ENCODE results near the gene ASB9. TPM values are rescaled to one million over a fixed set of nuclear protein-coding genes. Genes with fewer than 3 reads are reported as not detected.
"Not testable (repeated sequence)": the region's sequence is repeated elsewhere in the genome, so short reads cannot be mapped to it uniquely, and the experiment has no call there.

The ASB9 gene
- polyA plus RNA-seq (2013, experiment 1 of 2) = 0.85 TPM
- polyA plus RNA-seq (2013, experiment 2 of 2) = 0.76 TPM

- H3K4me1 ChIP-seq (ENCODE audit: insufficient read depth, low read length) = peaks cover 8% of the 10 kb centered on the region
- no peaks in the 10 kb centered on the region for H3K9me3 ChIP-seq (ENCODE audit: insufficient read depth, low read depth, low read length)
- no peaks in the 10 kb centered on the region for H3K36me3 ChIP-seq (ENCODE audit: insufficient read depth, low read length)
- H3K9ac ChIP-seq (ENCODE audit: low read depth, low read length) = peak within 1 kb of the TSS; percentile 26; the same call in 1 of the 2 replicates
- H3K27ac ChIP-seq (ENCODE audit: low read depth, low read length) = no peak within 1 kb of the TSS
- H3K4me3 ChIP-seq (ENCODE audit: low read length) = no peak within 1 kb of the TSS
- H3K27me3 ChIP-seq (ENCODE audit: insufficient read depth, low read length) = no peaks in the 10 kb centered on the region
- WGBS = 57% methylated on average over 15 of the region's 15 CpGs
Measured at GRCh38 chrX:15269618-15270521, at the start of gene ASB9. TSS of gene ASB9 (minus strand) at chrX:15270083. CDS start at chrX:15269874, 209 bp downstream.

DNA sequence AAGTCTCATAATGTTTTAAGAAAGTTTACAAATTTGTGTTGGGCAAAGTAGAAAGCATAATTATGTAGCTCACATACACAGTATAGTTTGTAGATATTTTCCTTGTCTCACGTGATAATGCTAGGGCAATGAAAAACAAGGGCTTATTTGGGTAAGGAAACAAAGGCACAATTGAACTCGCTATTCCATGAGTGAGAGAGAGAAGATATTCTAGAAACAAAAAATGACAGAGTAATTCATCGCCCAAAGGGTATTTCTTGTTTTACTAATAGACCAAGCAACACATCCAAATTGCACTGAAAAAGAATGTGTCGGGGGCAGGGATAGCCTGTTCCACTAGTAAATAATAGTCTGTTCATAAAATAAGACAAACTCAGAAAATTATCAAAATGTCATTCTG is 49.2 kb upstream of the ASB9 start:
- H3K4me3 ChIP-seq (ENCODE audit: low read length) = no peak overlapping the region

GRCh38 chrX:15315509-15315908 is 45.6 kb upstream of the ASB9 start, which contains the start of gene ASB11:
TSS of gene ASB11 (minus strand) at chrX:15315640. CDS start at chrX:15315605, 35 bp downstream.
- H3K27me3 ChIP-seq (ENCODE audit: insufficient read depth, low read length) = no peaks in the 10 kb centered on the region
- no peaks in the 10 kb centered on the region for H3K4me1 ChIP-seq (ENCODE audit: insufficient read depth, low read length)
- H3K9ac ChIP-seq (ENCODE audit: low read depth, low read length) = no peak within 1 kb of the TSS
- no peak within 1 kb of the TSS for H3K27ac ChIP-seq (ENCODE audit: low read depth, low read length)
- H3K4me3 ChIP-seq (ENCODE audit: low read length) = no peak within 1 kb of the TSS
- WGBS = 96% methylated on average over 2 of the region's 3 CpGs
- H3K9me3 ChIP-seq (ENCODE audit: insufficient read depth, low read depth, low read length) = no peaks in the 10 kb centered on the region
- peaks cover 8% of the 10 kb centered on the region for H3K36me3 ChIP-seq (ENCODE audit: insufficient read depth, low read length)

More for the DNA sequence above, 49.2 kb upstream of the ASB9 start:
- H3K27ac ChIP-seq (ENCODE audit: low read depth, low read length) = no peak overlapping the region
- 93% methylated on average over 2 of the region's 4 CpGs for WGBS
- no peaks in the 10 kb centered on the region for H3K27me3 ChIP-seq (ENCODE audit: insufficient read depth, low read length)
- no peak overlapping the region for H3K9ac ChIP-seq (ENCODE audit: low read depth, low read length)
- peaks cover 43% of the 10 kb centered on the region for H3K36me3 ChIP-seq (ENCODE audit: insufficient read depth, low read length)
- no peaks in the 10 kb centered on the region for H3K4me1 ChIP-seq (ENCODE audit: insufficient read depth, low read length)
- no peaks in the 10 kb centered on the region for H3K9me3 ChIP-seq (ENCODE audit: insufficient read depth, low read depth, low read length)

DNA sequence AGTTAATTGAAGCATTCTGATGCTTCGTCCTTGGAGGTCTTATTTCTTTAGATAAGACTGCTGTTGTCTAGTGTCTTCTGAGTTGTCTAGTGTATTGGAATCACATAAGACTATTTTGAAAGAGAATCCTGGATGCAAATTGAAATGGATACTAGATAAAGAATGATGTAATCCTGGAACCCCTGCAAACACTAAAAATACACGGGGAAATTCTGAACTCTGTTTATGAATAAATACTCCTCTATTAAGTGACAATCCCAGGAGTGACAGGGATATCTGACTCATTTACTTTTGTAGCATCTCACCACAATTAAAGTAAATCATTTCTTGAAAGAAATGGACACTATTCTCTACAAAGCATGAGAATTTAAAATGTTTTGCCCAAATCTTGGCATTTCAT is 44.6 kb upstream of the ASB9 start:
- Histone ChIP-seq H3K27ac (ENCODE audit: low read depth, low read length) (no peak overlapping the region), H3K9me3 (ENCODE audit: insufficient read depth, low read depth, low read length) (no peaks in the 10 kb centered on the region), H3K27me3 (ENCODE audit: insufficient read depth, low read length) (no peaks in the 10 kb centered on the region), H3K4me3 (ENCODE audit: low read length) (no peak overlapping the region), H3K4me1 (ENCODE audit: insufficient read depth, low read length) (no peaks in the 10 kb centered on the region), H3K36me3 (ENCODE audit: insufficient read depth, low read length) (peaks cover 3% of the 10 kb centered on the region; the same call in 1 of the 2 replicates), H3K9ac (ENCODE audit: low read depth, low read length) (no peak overlapping the region)
- 83% methylated on average over 2 of the region's 2 CpGs for WGBS

GRCh38 chrX:15311119-15311518 is 41.2 kb upstream of the ASB9 start:
- 82% methylated on average over 3 of the region's 3 CpGs for WGBS
- no peaks in the 10 kb centered on the region for H3K4me1 ChIP-seq (ENCODE audit: insufficient read depth, low read length)
- H3K9me3 ChIP-seq (ENCODE audit: insufficient read depth, low read depth, low read length) = no peaks in the 10 kb centered on the region
- no peaks in the 10 kb centered on the region for H3K36me3 ChIP-seq (ENCODE audit: insufficient read depth, low read length)
- H3K27me3 ChIP-seq (ENCODE audit: insufficient read depth, low read length) = no peaks in the 10 kb centered on the region
- H3K4me3 ChIP-seq (ENCODE audit: low read length) = no peak overlapping the region
- H3K9ac ChIP-seq (ENCODE audit: low read depth, low read length) = no peak overlapping the region
- no peak overlapping the region for H3K27ac ChIP-seq (ENCODE audit: low read depth, low read length)

- Histone ChIP-seq H3K27ac (ENCODE audit: low read depth, low read length) (no peak overlapping the region), H3K9ac (ENCODE audit: low read depth, low read length) (no peak overlapping the region), H3K9me3 (ENCODE audit: insufficient read depth, low read depth, low read length) (no peaks in the 10 kb centered on the region), H3K27me3 (ENCODE audit: insufficient read depth, low read length) (no peaks in the 10 kb centered on the region), H3K4me1 (ENCODE audit: insufficient read depth, low read length) (no peaks in the 10 kb centered on the region), H3K36me3 (ENCODE audit: insufficient read depth, low read length) (no peaks in the 10 kb centered on the region), H3K4me3 (ENCODE audit: low read length) (no peak overlapping the region)
- no CpG with 5 or more reads among the region's 3 CpGs for WGBS
Measured at GRCh38 chrX:15310117-15310516, 40.2 kb upstream of the ASB9 start.

GRCh38 chrX:15305899-15306298 is 36.0 kb upstream of the ASB9 start:
- not testable (repeated sequence) for H3K4me1 ChIP-seq (ENCODE audit: insufficient read depth, low read length); H3K27me3 ChIP-seq (ENCODE audit: insufficient read depth, low read length); H3K4me3 ChIP-seq (ENCODE audit: low read length); H3K9me3 ChIP-seq (ENCODE audit: insufficient read depth, low read depth, low read length); H3K36me3 ChIP-seq (ENCODE audit: insufficient read depth, low read length); H3K27ac ChIP-seq (ENCODE audit: low read depth, low read length); H3K9ac ChIP-seq (ENCODE audit: low read depth, low read length)
- 86% methylated on average over 1 of the region's 3 CpGs for WGBS

GRCh38 chrX:15301924-15302323 is 32.0 kb upstream of the ASB9 start:
- H3K27me3 ChIP-seq (ENCODE audit: insufficient read depth, low read length) = no peaks in the 10 kb centered on the region
- WGBS = 85% methylated on average over 3 of the region's 4 CpGs
- H3K27ac ChIP-seq (ENCODE audit: low read depth, low read length) = no peak overlapping the region
- H3K4me3 ChIP-seq (ENCODE audit: low read length) = no peak overlapping the region
- H3K9ac ChIP-seq (ENCODE audit: low read depth, low read length) = no peak overlapping the region
- H3K4me1 ChIP-seq (ENCODE audit: insufficient read depth, low read length) = no peaks in the 10 kb centered on the region
- no peaks in the 10 kb centered on the region for H3K9me3 ChIP-seq (ENCODE audit: insufficient read depth, low read depth, low read length)
- no peaks in the 10 kb centered on the region for H3K36me3 ChIP-seq (ENCODE audit: insufficient read depth, low read length)

DNA sequence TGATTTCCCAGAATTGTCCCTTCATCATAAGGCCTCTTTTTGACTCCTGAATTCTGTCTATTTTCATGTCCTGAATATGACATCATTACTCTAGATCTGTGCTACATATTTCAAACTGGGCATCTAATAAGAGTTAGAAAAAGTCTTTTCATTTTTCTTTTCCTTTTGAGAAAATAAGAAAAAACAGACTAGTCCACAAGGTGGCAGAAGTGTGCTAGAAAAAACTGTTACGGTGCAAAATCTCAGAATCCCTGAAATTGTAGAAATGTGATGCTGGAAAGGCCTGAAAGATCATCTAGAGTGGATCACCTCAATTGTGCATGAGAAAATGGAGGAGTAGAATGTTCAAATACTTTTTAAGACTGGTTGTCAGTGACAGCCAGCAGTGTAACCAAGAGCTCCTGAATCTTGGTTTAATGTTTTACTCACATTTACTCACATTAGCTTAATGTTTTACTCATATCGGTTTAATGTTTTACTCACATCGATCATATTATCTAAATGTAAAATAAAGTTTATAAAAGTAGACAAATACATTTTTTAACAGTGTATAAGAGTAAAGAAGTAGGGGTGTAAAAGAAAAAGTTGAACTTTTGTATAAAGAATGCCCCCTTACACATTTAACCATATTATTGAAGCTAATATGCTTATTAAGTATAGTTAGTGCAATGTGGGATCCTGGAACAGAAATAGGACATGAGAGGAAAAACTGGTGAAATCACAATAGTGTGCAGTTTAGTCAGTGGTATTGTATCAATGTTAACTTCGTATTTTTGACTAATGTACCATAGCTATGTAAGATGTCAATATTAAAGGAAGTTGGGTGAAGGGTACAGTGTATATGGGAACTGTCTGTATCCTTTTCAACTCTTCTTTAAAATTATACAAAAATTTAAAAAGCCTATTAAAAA is 30.3 kb upstream of the ASB9 start:
- Histone ChIP-seq H3K9ac (ENCODE audit: low read depth, low read length) (no peak overlapping the region), H3K4me3 (ENCODE audit: low read length) (no peak overlapping the region), H3K36me3 (ENCODE audit: insufficient read depth, low read length) (no peaks in the 10 kb centered on the region), H3K27ac (ENCODE audit: low read depth, low read length) (no peak overlapping the region), H3K27me3 (ENCODE audit: insufficient read depth, low read length) (no peaks in the 10 kb centered on the region), H3K9me3 (ENCODE audit: insufficient read depth, low read depth, low read length) (no peaks in the 10 kb centered on the region), H3K4me1 (ENCODE audit: insufficient read depth, low read length) (no peaks in the 10 kb centered on the region)
- WGBS = 72% methylated on average over 2 of the region's 4 CpGs

DNA sequence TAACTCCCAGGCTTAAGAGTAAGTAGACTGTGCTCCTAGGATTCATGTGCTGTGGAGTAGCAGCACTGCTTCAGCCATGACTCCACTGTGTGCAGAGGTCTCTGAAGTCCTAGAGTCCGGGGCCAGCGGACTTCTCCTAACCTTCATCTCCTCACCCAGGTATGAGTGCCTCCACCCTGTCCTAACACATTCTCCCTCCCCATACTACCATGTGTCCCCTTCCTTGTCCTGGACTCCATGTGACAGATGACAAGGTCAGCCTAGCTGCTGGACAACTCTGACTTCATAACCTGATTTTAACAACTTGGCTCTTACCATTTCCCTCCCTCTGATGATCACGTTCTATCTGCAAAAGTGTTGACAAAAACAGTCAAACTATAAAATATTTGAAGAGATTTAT is 28.9 kb upstream of the ASB9 start:
- no peaks in the 10 kb centered on the region for H3K27me3 ChIP-seq (ENCODE audit: insufficient read depth, low read length)
- H3K4me1 ChIP-seq (ENCODE audit: insufficient read depth, low read length) = no peaks in the 10 kb centered on the region
- H3K36me3 ChIP-seq (ENCODE audit: insufficient read depth, low read length) = no peaks in the 10 kb centered on the region

DNA sequence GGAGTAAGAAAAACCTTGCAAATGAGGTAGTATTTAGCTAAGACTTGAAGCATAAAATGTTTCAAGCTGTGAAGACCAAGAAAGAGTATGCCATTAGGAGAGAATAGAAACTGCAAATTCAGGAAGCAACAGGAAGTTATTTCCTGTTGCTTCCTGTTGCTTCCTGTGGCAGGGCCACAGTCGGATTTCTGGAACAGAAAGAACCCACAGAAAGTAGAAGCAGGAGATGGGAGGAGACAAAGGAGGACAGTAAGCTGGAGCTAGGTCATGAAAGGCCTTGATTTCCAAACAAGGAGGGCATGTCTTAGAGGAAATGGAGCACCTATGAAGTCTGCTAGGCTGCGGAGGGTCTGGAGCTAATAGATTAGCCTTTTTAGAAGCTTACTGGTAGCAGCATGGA is 28.3 kb upstream of the ASB9 start:
- 87% methylated on average over 2 of the region's 2 CpGs for WGBS

More for the DNA sequence above, 28.9 kb upstream of the ASB9 start:
- H3K4me3 ChIP-seq (ENCODE audit: low read length) = no peak overlapping the region
- no peaks in the 10 kb centered on the region for H3K9me3 ChIP-seq (ENCODE audit: insufficient read depth, low read depth, low read length)
- H3K27ac ChIP-seq (ENCODE audit: low read depth, low read length) = no peak overlapping the region
- WGBS = 98% methylated on average over 2 of the region's 3 CpGs
- no peak overlapping the region for H3K9ac ChIP-seq (ENCODE audit: low read depth, low read length)

More for the DNA sequence above, 28.3 kb upstream of the ASB9 start:
- Histone ChIP-seq H3K36me3 (ENCODE audit: insufficient read depth, low read length) (no peaks in the 10 kb centered on the region), H3K4me3 (ENCODE audit: low read length) (no peak overlapping the region), H3K4me1 (ENCODE audit: insufficient read depth, low read length) (no peaks in the 10 kb centered on the region), H3K9me3 (ENCODE audit: insufficient read depth, low read depth, low read length) (no peaks in the 10 kb centered on the region), H3K9ac (ENCODE audit: low read depth, low read length) (no peak overlapping the region), H3K27me3 (ENCODE audit: insufficient read depth, low read length) (no peaks in the 10 kb centered on the region), H3K27ac (ENCODE audit: low read depth, low read length) (no peak overlapping the region)
